ENCODE data around the gene TEX9. TPM values are rescaled to one million over a fixed set of nuclear protein-coding genes. Genes with fewer than 3 reads are reported as not detected.

Gene TEX9
- total RNA-seq, 1 experiment from 2014 or later: 4.1 TPM

- Histone ChIP-seq H3K9me3 (ENCODE audit: control insufficient read depth, insufficient read depth, low read depth, low read length) (no peaks in the 10 kb centered on the region), H3K4me1 (ENCODE audit: control insufficient read depth, insufficient read depth, low read length) (no peaks in the 10 kb centered on the region), H3K36me3 (ENCODE audit: control insufficient read depth, insufficient read depth, low read length) (no peaks in the 10 kb centered on the region), H3K27ac (ENCODE audit: low read length) (no peak overlapping the region), H3K27me3 (ENCODE audit: control insufficient read depth, insufficient read depth, low read length) (no peaks in the 10 kb centered on the region; the same call in 1 of the 2 replicates), H3K4me3 (ENCODE audit: low read depth in 2 of 2, low read length in 2 of 2) (no peak overlapping the region)
- TF ChIP-seq, protein P1, sequence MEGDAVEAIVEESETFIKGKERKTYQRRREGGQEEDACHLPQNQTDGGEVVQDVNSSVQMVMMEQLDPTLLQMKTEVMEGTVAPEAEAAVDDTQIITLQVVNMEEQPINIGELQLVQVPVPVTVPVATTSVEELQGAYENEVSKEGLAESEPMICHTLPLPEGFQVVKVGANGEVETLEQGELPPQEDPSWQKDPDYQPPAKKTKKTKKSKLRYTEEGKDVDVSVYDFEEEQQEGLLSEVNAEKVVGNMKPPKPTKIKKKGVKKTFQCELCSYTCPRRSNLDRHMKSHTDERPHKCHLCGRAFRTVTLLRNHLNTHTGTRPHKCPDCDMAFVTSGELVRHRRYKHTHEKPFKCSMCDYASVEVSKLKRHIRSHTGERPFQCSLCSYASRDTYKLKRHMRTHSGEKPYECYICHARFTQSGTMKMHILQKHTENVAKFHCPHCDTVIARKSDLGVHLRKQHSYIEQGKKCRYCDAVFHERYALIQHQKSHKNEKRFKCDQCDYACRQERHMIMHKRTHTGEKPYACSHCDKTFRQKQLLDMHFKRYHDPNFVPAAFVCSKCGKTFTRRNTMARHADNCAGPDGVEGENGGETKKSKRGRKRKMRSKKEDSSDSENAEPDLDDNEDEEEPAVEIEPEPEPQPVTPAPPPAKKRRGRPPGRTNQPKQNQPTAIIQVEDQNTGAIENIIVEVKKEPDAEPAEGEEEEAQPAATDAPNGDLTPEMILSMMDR (IDR thresholded peaks at IDR 0.05): no peak
- TF ChIP-seq SIN3A (IDR thresholded peaks at IDR 0.05; ENCODE audit: borderline replicate concordance, insufficient read depth, low read depth, low read length) (no peak), TCF7L2 (IDR thresholded peaks at IDR 0.05; ENCODE audit: low read depth, low read length) (no peak), POLR2AphosphoS5 (IDR thresholded peaks at IDR 0.05; ENCODE audit: low read depth, low read length) (no peak)
- TF ChIP-seq, protein P2, sequence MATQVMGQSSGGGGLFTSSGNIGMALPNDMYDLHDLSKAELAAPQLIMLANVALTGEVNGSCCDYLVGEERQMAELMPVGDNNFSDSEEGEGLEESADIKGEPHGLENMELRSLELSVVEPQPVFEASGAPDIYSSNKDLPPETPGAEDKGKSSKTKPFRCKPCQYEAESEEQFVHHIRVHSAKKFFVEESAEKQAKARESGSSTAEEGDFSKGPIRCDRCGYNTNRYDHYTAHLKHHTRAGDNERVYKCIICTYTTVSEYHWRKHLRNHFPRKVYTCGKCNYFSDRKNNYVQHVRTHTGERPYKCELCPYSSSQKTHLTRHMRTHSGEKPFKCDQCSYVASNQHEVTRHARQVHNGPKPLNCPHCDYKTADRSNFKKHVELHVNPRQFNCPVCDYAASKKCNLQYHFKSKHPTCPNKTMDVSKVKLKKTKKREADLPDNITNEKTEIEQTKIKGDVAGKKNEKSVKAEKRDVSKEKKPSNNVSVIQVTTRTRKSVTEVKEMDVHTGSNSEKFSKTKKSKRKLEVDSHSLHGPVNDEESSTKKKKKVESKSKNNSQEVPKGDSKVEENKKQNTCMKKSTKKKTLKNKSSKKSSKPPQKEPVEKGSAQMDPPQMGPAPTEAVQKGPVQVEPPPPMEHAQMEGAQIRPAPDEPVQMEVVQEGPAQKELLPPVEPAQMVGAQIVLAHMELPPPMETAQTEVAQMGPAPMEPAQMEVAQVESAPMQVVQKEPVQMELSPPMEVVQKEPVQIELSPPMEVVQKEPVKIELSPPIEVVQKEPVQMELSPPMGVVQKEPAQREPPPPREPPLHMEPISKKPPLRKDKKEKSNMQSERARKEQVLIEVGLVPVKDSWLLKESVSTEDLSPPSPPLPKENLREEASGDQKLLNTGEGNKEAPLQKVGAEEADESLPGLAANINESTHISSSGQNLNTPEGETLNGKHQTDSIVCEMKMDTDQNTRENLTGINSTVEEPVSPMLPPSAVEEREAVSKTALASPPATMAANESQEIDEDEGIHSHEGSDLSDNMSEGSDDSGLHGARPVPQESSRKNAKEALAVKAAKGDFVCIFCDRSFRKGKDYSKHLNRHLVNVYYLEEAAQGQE (IDR thresholded peaks at IDR 0.05; ENCODE audit: insufficient read depth in 1 of 2, low read depth in 2 of 2, low read length in 1 of 2): no peak
- CTCF ChIA-PET: no interaction called here
- in situ Hi-C loops (cut with HindIII; ENCODE audit: low pct_unique_long_range_greater_than_20kb, low sequenced_read_pairs): no loop called here
- BruUV-seq (replicated peaks): no TSS peak
- DNase-seq (ENCODE audit: low read depth, low spot score): no peak
- POLR2A ChIA-PET: no interaction called here
- intact Hi-C loops (cut with micrococcal nuclease; ENCODE audit: unreplicated experiment): no loop called here
- ATAC-seq: no peak
Measured at GRCh38 chr15:56320861-56321260, 44.4 kb upstream of the TEX9 start.

DNA sequence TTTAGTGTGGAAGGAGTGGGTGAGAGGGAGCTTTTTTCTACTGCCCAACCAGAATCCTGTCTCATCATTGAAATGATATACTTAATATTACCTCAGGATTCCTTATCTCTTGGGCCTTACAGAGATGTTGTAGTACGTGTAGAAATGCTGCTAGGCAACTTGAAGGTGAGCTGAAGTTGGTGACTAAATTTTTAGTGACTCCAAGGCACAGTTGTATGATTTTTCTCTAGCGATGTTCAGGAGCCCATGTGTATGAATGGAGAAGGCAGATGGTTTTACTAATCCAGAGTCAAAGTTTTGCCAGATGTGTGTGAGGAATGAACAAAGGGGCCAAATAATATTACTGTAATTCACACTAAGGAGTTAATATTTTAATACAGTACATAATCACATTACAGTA is 42.8 kb upstream of the TEX9 start:
- ChIA-PET CTCF (no interaction called here), POLR2A (no interaction called here)
- intact Hi-C loops (cut with micrococcal nuclease; ENCODE audit: unreplicated experiment): no loop called here
- Histone ChIP-seq H3K27me3 (ENCODE audit: control insufficient read depth, insufficient read depth, low read length) (no peaks in the 10 kb centered on the region; the same call in 1 of the 2 replicates), H3K4me1 (ENCODE audit: control insufficient read depth, insufficient read depth, low read length) (no peaks in the 10 kb centered on the region), H3K27ac (ENCODE audit: low read length) (no peak overlapping the region), H3K9me3 (ENCODE audit: control insufficient read depth, insufficient read depth, low read depth, low read length) (no peaks in the 10 kb centered on the region), H3K4me3 (ENCODE audit: low read depth in 2 of 2, low read length in 2 of 2) (no peak overlapping the region), H3K36me3 (ENCODE audit: control insufficient read depth, insufficient read depth, low read length) (no peaks in the 10 kb centered on the region)
- in situ Hi-C loops (cut with HindIII; ENCODE audit: low pct_unique_long_range_greater_than_20kb, low sequenced_read_pairs): no loop called here
- ATAC-seq (no peak), DNase-seq (ENCODE audit: low read depth, low spot score) (no peak)
- no peak for TF ChIP-seq TCF7L2 (IDR thresholded peaks at IDR 0.05; ENCODE audit: low read depth, low read length)
- TF ChIP-seq, protein P2 (IDR thresholded peaks at IDR 0.05; ENCODE audit: insufficient read depth in 1 of 2, low read depth in 2 of 2, low read length in 1 of 2): no peak
- TF ChIP-seq, protein P1 (IDR thresholded peaks at IDR 0.05): no peak
- TF ChIP-seq SIN3A (IDR thresholded peaks at IDR 0.05; ENCODE audit: borderline replicate concordance, insufficient read depth, low read depth, low read length): no peak
- TF ChIP-seq POLR2AphosphoS5 (IDR thresholded peaks at IDR 0.05; ENCODE audit: low read depth, low read length): no peak
- BruUV-seq (replicated peaks): no TSS peak

Data from Panc1 (cell line).